HepG2 (cell line): ENCODE measurements around the gene TMEM145. TPM values are rescaled to one million over a fixed set of nuclear protein-coding genes. Genes with fewer than 3 reads are reported as not detected.

Experiments
- ARNT ChIP-seq: fragments of 450-650 bp; IDR thresholded peaks from 2 replicates; pipeline ENCODE4 v1.6.1; 2017
- BHLHE40 ChIP-seq: IDR thresholded peaks from 2 replicates; pipeline ENCODE4 v1.6.1; 2011; ENCODE audit warnings: low read length, improper control_type of control experiment
- EEA1 ChIP-seq: sonication (generic); formaldehyde crosslinking; IDR thresholded peaks from 2 replicates; pipeline ENCODE4 v1.5.1; 2020; ENCODE audit warnings: mild to moderate bottlenecking, missing genetic modification reagents, borderline replicate concordance
- GATA4 ChIP-seq: sonication (generic); IDR thresholded peaks from 2 replicates; pipeline ENCODE4 v1.6.1; 2016; ENCODE audit warnings: antibody characterized with exemption, low read depth, borderline replicate concordance
- HNF4G ChIP-seq, 2 experiments: sonication (generic) in 1 of 2; formaldehyde crosslinking in 1 of 2; IDR thresholded peaks; 2 replicates each; pipeline versions ENCODE4 v1.4.0 to v1.6.1; 2011 to 2020; ENCODE audit warnings: borderline replicate concordance in 2 of 2, low read depth in 2 of 2, mild to moderate bottlenecking in 2 of 2, low read length in 1 of 2, missing genetic modification reagents in 1 of 2, moderate library complexity in 1 of 2
- HNRNPK ChIP-seq: fragments of 200-400 bp; formaldehyde crosslinking; IDR thresholded peaks from 2 replicates; pipeline ENCODE4 v1.6.1; 2018; ENCODE audit warnings: low read length, low read depth, moderate library complexity, mild to moderate bottlenecking; ENCODE audit not compliant: poor library complexity, severe bottlenecking
- KDM6A ChIP-seq: IDR thresholded peaks from 2 replicates; pipeline ENCODE4 v1.6.1; 2016; ENCODE audit warnings: low read depth
- MEF2D ChIP-seq: sonication (generic); formaldehyde crosslinking; IDR thresholded peaks from 2 replicates; pipeline ENCODE4 v1.5.1; 2020; ENCODE audit warnings: mild to moderate bottlenecking, missing genetic modification reagents
- PHF5A ChIP-seq: IDR thresholded peaks from one replicate; pipeline ENCODE4 v1.6.1; 2018; ENCODE audit warnings: low read depth, missing genetic modification reagents; ENCODE audit not compliant: unreplicated experiment
- RAD21 ChIP-seq: fragments of 450-650 bp; formaldehyde crosslinking; IDR thresholded peaks from 2 replicates; pipeline ENCODE4 v1.5.0; 2020; ENCODE audit warnings: mild to moderate bottlenecking
- RBM39 ChIP-seq: fragments of 200-400 bp; formaldehyde crosslinking; IDR thresholded peaks from one replicate; pipeline ENCODE4 v1.6.1; 2018; ENCODE audit warnings: antibody characterized with exemption, mild to moderate bottlenecking, low read depth, low read length; ENCODE audit not compliant: poor library complexity, severe bottlenecking
- STAG1 ChIP-seq: sonication (generic); formaldehyde crosslinking; IDR thresholded peaks from 2 replicates; pipeline ENCODE4 v1.4.0; 2020; ENCODE audit warnings: missing genetic modification reagents
- TBX3 ChIP-seq: fragments of 450-650 bp; IDR thresholded peaks from 2 replicates; pipeline ENCODE4 v1.6.1; 2017; ENCODE audit warnings: antibody characterized with exemption, mild to moderate bottlenecking, inconsistent platforms, borderline replicate concordance
- ZNF124 ChIP-seq: sonication (generic); formaldehyde crosslinking; IDR thresholded peaks from 2 replicates; pipeline ENCODE4 v1.4.0; 2020; ENCODE audit warnings: missing genetic modification reagents
- ZNF136 ChIP-seq: sonication (generic); formaldehyde crosslinking; IDR thresholded peaks from 2 replicates; pipeline ENCODE4 v1.8.1; 2022; ENCODE audit warnings: low read depth, mild to moderate bottlenecking, moderate library complexity, missing genetic modification reagents
- ZNF160 ChIP-seq: sonication (generic); formaldehyde crosslinking; IDR thresholded peaks from 2 replicates; pipeline ENCODE4 v1.8.0; 2022; ENCODE audit warnings: mild to moderate bottlenecking, inconsistent platforms, missing genetic modification reagents
- ZNF207 ChIP-seq: fragments of 450-650 bp; IDR thresholded peaks from 2 replicates; pipeline ENCODE4 v1.6.1; 2016; ENCODE audit warnings: antibody characterized with exemption, borderline replicate concordance
- ZNF350 ChIP-seq: sonication (generic); formaldehyde crosslinking; IDR thresholded peaks from 2 replicates; pipeline ENCODE4 v1.4.0; 2020; ENCODE audit warnings: mild to moderate bottlenecking, low read depth, missing genetic modification reagents, borderline replicate concordance
- ZNF430 ChIP-seq: sonication (generic); formaldehyde crosslinking; IDR thresholded peaks from 2 replicates; pipeline ENCODE4 v1.9.0; 2021; ENCODE audit warnings: mild to moderate bottlenecking, missing genetic modification reagents
- ZNF788 ChIP-seq: sonication (generic); formaldehyde crosslinking; IDR thresholded peaks from 2 replicates; pipeline ENCODE4 v1.5.0; 2020; ENCODE audit warnings: mild to moderate bottlenecking, missing genetic modification reagents, borderline replicate concordance
- ZSCAN12 ChIP-seq: sonication (generic); formaldehyde crosslinking; IDR thresholded peaks from 2 replicates; pipeline ENCODE4 v1.9.0; 2021; ENCODE audit warnings: mild to moderate bottlenecking, missing genetic modification reagents
- polyA plus RNA-seq, 8 experiments: library from polyadenylated mRNA; depleted of rRNA in 3 of 8; stranded (reverse) in 7 of 8; unstranded in 1 of 8; fragments of >200 nt; fragmentation: Illumina TruSeq in 4 of 8; extraction: Trizol in 4 of 8; gene quantifications; 2 replicates each; pipeline versions ENCODE4 v1.2.1 to v1.2.3, GENCODE V29; 2011 to 2016; ENCODE audit warnings: low read depth in 4 of 8, missing spikeins in 1 of 8, mixed read lengths in 1 of 8; ENCODE audit not compliant: insufficient read depth in 1 of 8
- total RNA-seq, 5 experiments: library from RNA; depleted of rRNA; stranded (reverse); fragments of >200 nt; fragmentation: Illumina TruSeq; extraction: Trizol; gene quantifications; 2 replicates each; pipeline ENCODE4 v1.2.3, GENCODE V29; 2016; ENCODE audit warnings: low read depth in 1 of 5
- TF ChIP-seq, protein P1 (sequence below): sonication (generic); formaldehyde crosslinking; IDR thresholded peaks from 2 replicates; pipeline ENCODE4 v1.4.0; 2020; ENCODE audit warnings: missing genetic modification reagents, borderline replicate concordance
- TF ChIP-seq, protein P2 (sequence below): sonication (generic); formaldehyde crosslinking; IDR thresholded peaks from 2 replicates; pipeline ENCODE4 v1.9.0; 2021; ENCODE audit warnings: missing genetic modification reagents, mild to moderate bottlenecking, borderline replicate concordance
- TF ChIP-seq, protein P3 (sequence below): sonication (generic); formaldehyde crosslinking; IDR thresholded peaks from 2 replicates; pipeline ENCODE4 v1.5.1; 2020; ENCODE audit warnings: mild to moderate bottlenecking, moderate library complexity, missing genetic modification reagents

The TMEM145 gene
- total and polyA plus RNA-seq, 2 of the 13 experiments (the other 11 are each of a cell fraction or from before 2014, with no cell fraction given), result 0.07 to 5.1 TPM

DNA sequence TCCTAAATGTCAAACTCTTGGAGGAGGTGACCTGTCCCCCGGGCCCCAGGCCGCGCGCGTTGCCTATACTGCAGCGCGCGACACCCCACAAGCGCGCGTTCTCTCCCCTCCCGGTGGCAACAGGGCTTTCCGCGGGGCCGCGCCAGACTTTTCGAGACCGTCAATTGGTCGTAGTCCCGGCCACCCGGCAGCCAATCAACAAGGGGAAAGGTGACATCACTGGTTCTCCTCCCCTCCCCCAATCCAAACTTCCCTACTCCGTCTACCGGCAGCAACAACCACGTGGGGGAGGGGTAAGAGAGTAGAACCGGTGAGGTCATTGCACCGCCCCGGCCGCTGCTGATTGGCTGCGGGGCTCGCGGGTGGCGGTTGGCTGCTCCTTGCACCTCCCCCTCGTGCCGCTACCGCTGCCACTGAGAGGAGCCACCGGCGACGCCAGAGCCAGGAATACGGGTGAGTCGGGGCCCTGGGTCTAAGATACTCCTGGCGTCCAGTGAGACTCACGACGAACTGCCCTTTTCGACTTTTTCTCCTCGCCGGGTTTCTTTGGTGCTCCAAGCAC, 44.9 kb upstream of the TMEM145 start (continued):
- TF ChIP-seq, protein P1, sequence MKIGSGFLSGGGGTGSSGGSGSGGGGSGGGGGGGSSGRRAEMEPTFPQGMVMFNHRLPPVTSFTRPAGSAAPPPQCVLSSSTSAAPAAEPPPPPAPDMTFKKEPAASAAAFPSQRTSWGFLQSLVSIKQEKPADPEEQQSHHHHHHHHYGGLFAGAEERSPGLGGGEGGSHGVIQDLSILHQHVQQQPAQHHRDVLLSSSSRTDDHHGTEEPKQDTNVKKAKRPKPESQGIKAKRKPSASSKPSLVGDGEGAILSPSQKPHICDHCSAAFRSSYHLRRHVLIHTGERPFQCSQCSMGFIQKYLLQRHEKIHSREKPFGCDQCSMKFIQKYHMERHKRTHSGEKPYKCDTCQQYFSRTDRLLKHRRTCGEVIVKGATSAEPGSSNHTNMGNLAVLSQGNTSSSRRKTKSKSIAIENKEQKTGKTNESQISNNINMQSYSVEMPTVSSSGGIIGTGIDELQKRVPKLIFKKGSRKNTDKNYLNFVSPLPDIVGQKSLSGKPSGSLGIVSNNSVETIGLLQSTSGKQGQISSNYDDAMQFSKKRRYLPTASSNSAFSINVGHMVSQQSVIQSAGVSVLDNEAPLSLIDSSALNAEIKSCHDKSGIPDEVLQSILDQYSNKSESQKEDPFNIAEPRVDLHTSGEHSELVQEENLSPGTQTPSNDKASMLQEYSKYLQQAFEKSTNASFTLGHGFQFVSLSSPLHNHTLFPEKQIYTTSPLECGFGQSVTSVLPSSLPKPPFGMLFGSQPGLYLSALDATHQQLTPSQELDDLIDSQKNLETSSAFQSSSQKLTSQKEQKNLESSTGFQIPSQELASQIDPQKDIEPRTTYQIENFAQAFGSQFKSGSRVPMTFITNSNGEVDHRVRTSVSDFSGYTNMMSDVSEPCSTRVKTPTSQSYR, result peak; percentile 99
- TF ChIP-seq, protein P2, sequence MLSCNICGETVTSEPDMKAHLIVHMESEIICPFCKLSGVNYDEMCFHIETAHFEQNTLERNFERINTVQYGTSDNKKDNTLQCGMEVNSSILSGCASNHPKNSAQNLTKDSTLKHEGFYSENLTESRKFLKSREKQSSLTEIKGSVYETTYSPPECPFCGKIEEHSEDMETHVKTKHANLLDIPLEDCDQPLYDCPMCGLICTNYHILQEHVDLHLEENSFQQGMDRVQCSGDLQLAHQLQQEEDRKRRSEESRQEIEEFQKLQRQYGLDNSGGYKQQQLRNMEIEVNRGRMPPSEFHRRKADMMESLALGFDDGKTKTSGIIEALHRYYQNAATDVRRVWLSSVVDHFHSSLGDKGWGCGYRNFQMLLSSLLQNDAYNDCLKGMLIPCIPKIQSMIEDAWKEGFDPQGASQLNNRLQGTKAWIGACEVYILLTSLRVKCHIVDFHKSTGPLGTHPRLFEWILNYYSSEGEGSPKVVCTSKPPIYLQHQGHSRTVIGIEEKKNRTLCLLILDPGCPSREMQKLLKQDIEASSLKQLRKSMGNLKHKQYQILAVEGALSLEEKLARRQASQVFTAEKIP (CRISPR knock-in tag), result no peak
- TF ChIP-seq ZSCAN12 (CRISPR knock-in tag) (no peak), RBM39 (no peak), ZNF160 (CRISPR knock-in tag) (no peak), GATA4 (no peak), ZNF207 (no peak), STAG1 (CRISPR knock-in tag) (no peak), ZNF124 (CRISPR knock-in tag) (no peak), ZNF350 (CRISPR knock-in tag) (peak; percentile 73; the same call in 1 of the 2 replicates), KDM6A (peak; percentile 45; the same call in 1 of the 2 replicates), MEF2D (CRISPR knock-in tag) (no peak; the same call in 1 of the 2 replicates), RAD21 (CRISPR knock-in tag) (0 out of 2 replicates have a peak, but pooled peaks have one; percentile 20), HNRNPK (no peak), PHF5A (CRISPR knock-in tag) (peak; percentile 57), BHLHE40 (peak; percentile 41; the same call in 1 of the 2 replicates), EEA1 (CRISPR knock-in tag) (no peak), ZNF788 (CRISPR knock-in tag) (no peak; the same call in 1 of the 2 replicates), ZNF430 (CRISPR knock-in tag) (no peak), TBX3 (peak; percentile 28; the same call in 1 of the 2 replicates), ZNF136 (no peak), ARNT (no peak), HNF4G (IDR thresholded peaks at IDR 0.05; ENCODE audit: borderline replicate concordance, low read depth, low read length) (peak; percentile 67; the same call in 1 of the 2 replicates), HNF4G (CRISPR knock-in tag; IDR thresholded peaks at IDR 0.05; ENCODE audit: borderline replicate concordance, low read depth) (no peak)
- TF ChIP-seq, protein P3, sequence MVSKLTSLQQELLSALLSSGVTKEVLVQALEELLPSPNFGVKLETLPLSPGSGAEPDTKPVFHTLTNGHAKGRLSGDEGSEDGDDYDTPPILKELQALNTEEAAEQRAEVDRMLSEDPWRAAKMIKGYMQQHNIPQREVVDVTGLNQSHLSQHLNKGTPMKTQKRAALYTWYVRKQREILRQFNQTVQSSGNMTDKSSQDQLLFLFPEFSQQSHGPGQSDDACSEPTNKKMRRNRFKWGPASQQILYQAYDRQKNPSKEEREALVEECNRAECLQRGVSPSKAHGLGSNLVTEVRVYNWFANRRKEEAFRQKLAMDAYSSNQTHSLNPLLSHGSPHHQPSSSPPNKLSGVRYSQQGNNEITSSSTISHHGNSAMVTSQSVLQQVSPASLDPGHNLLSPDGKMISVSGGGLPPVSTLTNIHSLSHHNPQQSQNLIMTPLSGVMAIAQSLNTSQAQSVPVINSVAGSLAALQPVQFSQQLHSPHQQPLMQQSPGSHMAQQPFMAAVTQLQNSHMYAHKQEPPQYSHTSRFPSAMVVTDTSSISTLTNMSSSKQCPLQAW (CRISPR knock-in tag), result 0 out of 2 replicates have a peak, but pooled peaks have one; percentile 32
